Esophagus squamous epithelium (tissue), 5 donors: Measurements from ENCODE around the gene LFNG. TPM values are rescaled to one million over a fixed set of nuclear protein-coding genes. Genes with fewer than 3 reads are reported as not detected.

Experiments
- DNase-seq: peaks from one replicate; lab custom pipeline; 2025; lab: John Stamatoyannopoulos, UW
- H3K27ac ChIP-seq, 4 donors: fragments of 200-600 bp; sonication (generic); one replicate each; pipeline ENCODE4 v1.5.1; 2016 to 2019; ENCODE audit warnings: mild to moderate bottlenecking in 1 of 4
- H3K27me3 ChIP-seq, 4 donors: fragments of 200-600 bp; sonication (generic); 1 replicate in 3 of 4; 2 replicates in 1 of 4; pipeline versions ENCODE4 v1.5.1 to v1.6.0; 2017 to 2021; ENCODE audit warnings: antibody characterized with exemption in 1 of 4
- H3K36me3 ChIP-seq, 3 donors: fragments of 200-600 bp; sonication (generic); one replicate each; pipeline ENCODE4 v1.5.1; 2016 to 2019
- H3K4me1 ChIP-seq, 3 donors: fragments of 200-600 bp; sonication (generic); one replicate each; pipeline ENCODE4 v1.5.1; 2017 to 2019
- H3K4me3 ChIP-seq, 4 donors: fragments of 200-600 bp; sonication (generic); 1 replicate in 3 of 4; 2 replicates in 1 of 4; pipeline ENCODE4 v1.5.1; 2016 to 2019; ENCODE audit warnings: mild to moderate bottlenecking in 2 of 4, moderate library complexity in 1 of 4
- H3K9me3 ChIP-seq, 3 donors: fragments of 200-600 bp; sonication (generic); one replicate each; pipeline ENCODE4 v1.5.1; 2016 to 2019
- POLR2A ChIP-seq, 4 donors: fragments of 450-650 bp; IDR thresholded peaks; one replicate each; pipeline ENCODE4 v1.6.1; 2017; ENCODE audit warnings: antibody characterized with exemption in 4 of 4, mild to moderate bottlenecking in 4 of 4, moderate library complexity in 3 of 4
- WGBS, 2 donors: methylation state at CpG; one replicate each; pipeline ENCODE4 v1.1.5; 2018; 5-methylcytosine and 5-hydroxymethylcytosine counted together
- intact Hi-C: fragments of 100-400 bp; cut with DNase I; formaldehyde crosslinking; loops from one replicate; pipeline ENCODE4 v1.15.0; 2022
- total RNA-seq, 4 donors: library from RNA; depleted of rRNA; stranded (reverse); fragments of >200 nt; gene quantifications; one replicate each; pipeline ENCODE4 v1.1.0, GENCODE V29; 2016
- TF ChIP-seq, protein P1 (sequence below), 6 experiments: fragments of 450-650 bp in 4 of 6; fragments of 200-600 bp in 2 of 6; sonication (generic) in 2 of 6; IDR thresholded peaks; one replicate each; pipeline ENCODE4 v1.5.1; 2016 to 2019; ENCODE audit warnings: antibody characterized with exemption in 6 of 6, mild to moderate bottlenecking in 4 of 6, moderate library complexity in 4 of 6
- donor health status: DM: yes; HTN: yes; CAD: no.

LFNG gene
- total RNA-seq, 4 donors from 2014 or later, result 6.1 to 17.2 (median 11.9) TPM

- Histone ChIP-seq H3K36me3 (no peaks in the 10 kb centered on the region), H3K27me3 (peaks cover 0 to 55% (median under 1%) of the 10 kb centered on the region in 4 donors), H3K4me1 (peaks cover 10 to 30% (median 18%) of the 10 kb centered on the region in 3 donors), H3K9me3 (no peaks in the 10 kb centered on the region), H3K4me3 (no peak overlapping the region), H3K27ac (no peak overlapping the region)
- intact Hi-C loops, result no loop called here
- 69 to 77% methylated on average over 5 to 6 of the region's 6 CpGs for WGBS, 2 donors
- no peak for TF ChIP-seq POLR2A (IDR thresholded peaks at IDR 0.05)
- TF ChIP-seq, protein P1, sequence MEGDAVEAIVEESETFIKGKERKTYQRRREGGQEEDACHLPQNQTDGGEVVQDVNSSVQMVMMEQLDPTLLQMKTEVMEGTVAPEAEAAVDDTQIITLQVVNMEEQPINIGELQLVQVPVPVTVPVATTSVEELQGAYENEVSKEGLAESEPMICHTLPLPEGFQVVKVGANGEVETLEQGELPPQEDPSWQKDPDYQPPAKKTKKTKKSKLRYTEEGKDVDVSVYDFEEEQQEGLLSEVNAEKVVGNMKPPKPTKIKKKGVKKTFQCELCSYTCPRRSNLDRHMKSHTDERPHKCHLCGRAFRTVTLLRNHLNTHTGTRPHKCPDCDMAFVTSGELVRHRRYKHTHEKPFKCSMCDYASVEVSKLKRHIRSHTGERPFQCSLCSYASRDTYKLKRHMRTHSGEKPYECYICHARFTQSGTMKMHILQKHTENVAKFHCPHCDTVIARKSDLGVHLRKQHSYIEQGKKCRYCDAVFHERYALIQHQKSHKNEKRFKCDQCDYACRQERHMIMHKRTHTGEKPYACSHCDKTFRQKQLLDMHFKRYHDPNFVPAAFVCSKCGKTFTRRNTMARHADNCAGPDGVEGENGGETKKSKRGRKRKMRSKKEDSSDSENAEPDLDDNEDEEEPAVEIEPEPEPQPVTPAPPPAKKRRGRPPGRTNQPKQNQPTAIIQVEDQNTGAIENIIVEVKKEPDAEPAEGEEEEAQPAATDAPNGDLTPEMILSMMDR (IDR thresholded peaks at IDR 0.05), result no peak
- no peak for DNase-seq
Measured at GRCh38 chr7:2472739-2473138, 46.8 kb upstream of the LFNG start.

DNA sequence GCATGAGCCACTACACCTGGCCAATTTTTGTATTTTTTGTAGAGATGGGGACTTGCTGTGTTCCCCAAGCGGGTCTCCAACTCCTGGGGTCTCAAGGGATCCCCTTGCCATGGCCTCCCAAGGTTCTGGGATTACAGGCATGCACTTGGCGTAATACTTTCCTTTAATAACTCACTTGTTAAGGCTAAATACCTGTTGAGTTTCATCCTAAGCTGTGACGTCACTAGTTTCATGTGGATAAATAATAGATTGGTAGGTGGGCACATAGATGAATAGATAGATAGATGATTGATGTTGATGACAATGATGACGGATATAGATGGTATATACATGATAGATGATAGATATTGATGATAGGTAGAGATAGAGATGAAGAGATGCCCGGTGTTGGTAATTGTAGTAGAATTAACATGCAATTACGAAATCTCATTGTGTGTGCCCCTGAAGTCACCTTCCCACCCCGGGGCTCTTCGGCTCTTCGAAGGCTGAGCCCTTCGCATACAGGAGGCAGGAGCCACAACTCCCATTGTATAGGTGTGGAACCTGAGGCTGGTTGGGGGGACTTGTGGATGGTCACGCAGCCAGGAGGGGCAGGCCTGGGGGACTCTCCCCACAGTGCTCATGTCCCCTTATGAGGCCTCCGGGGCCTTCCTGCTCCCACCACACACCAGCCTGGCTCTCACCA lies 45.9 kb upstream of the LFNG start:
- 79 to 80% methylated on average over 8 to 11 of the region's 12 CpGs for WGBS, 2 donors
- Histone ChIP-seq H3K4me3 (no peak overlapping the region), H3K36me3 (no peaks in the 10 kb centered on the region), H3K27me3 (peaks cover 0 to 59% (median 1%) of the 10 kb centered on the region in 4 donors), H3K4me1 (peaks cover 17 to 35% (median 27%) of the 10 kb centered on the region in 3 donors), H3K27ac (no peak overlapping the region), H3K9me3 (no peaks in the 10 kb centered on the region)
- no peak for TF ChIP-seq POLR2A (IDR thresholded peaks at IDR 0.05)
- TF ChIP-seq, protein P1 (IDR thresholded peaks at IDR 0.05), result no peak
- DNase-seq, result no peak
- intact Hi-C loops, result no loop called here

DNA sequence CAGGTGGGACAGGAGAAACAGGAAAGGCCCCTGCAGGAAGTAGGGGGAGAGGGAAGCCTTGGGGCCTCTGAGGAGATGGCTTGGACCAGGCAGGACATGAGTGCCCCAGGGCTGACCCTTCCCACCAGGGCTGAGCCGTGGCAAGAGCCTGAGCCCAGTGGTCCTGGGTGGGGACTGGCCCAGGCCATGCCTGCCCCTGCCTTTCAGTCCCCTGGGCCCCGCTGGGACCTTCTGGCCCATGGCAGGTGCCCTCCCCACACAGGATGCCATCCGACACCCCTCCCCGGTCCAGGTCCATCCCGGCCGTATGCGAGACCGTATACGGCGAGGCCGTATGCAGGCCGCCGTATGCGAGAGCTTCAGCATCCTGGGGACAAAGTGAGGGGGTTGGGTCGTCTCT lies 45.4 kb upstream of the LFNG start:
- H3K27me3 ChIP-seq, result peaks cover 0 to 63% (median 1%) of the 10 kb centered on the region in 4 donors
- DNase-seq, result no peak

GRCh38 chr7:2474813-2475677 lies 44.5 kb upstream of the LFNG start:
- 82% methylated on average over 13 of the region's 28 CpGs; no CpG with 5 or more reads in 1 of the 2 donors for WGBS, 2 donors
- Histone ChIP-seq H3K27ac (no peak overlapping the region), H3K36me3 (no peaks in the 10 kb centered on the region), H3K27me3 (peaks cover 0 to 64% (median 1%) of the 10 kb centered on the region in 4 donors), H3K9me3 (no peaks in the 10 kb centered on the region), H3K4me3 (no peak overlapping the region), H3K4me1 (peaks cover 17 to 39% (median 32%) of the 10 kb centered on the region in 3 donors)
- intact Hi-C loops, result no loop called here
- TF ChIP-seq, protein P1 (IDR thresholded peaks at IDR 0.05), result no peak
- no peak for TF ChIP-seq POLR2A (IDR thresholded peaks at IDR 0.05)
- no peak for DNase-seq

More for the DNA sequence above, 45.4 kb upstream of the LFNG start:
- H3K4me1 ChIP-seq, result peaks cover 17 to 38% (median 32%) of the 10 kb centered on the region in 3 donors
- no peak overlapping the region for H3K4me3 ChIP-seq
- H3K9me3 ChIP-seq, result no peaks in the 10 kb centered on the region
- intact Hi-C loops, result no loop called here
- H3K27ac ChIP-seq, result no peak overlapping the region
- H3K36me3 ChIP-seq, result no peaks in the 10 kb centered on the region
- WGBS, 2 donors, result 87 to 100% methylated on average over 1 to 3 of the region's 15 CpGs
- no peak for TF ChIP-seq POLR2A (IDR thresholded peaks at IDR 0.05)
- TF ChIP-seq, protein P1 (IDR thresholded peaks at IDR 0.05), result no peak

- no CpG with 5 or more reads among the region's 18 CpGs for WGBS, 2 donors
- H3K9me3 ChIP-seq, result no peaks in the 10 kb centered on the region
- H3K4me1 ChIP-seq, result peaks cover 17 to 38% (median 32%) of the 10 kb centered on the region in 3 donors
- H3K27me3 ChIP-seq, result peaks cover 0 to 64% (median 1%) of the 10 kb centered on the region in 4 donors
- DNase-seq, result no peak
- no peaks in the 10 kb centered on the region for H3K36me3 ChIP-seq
- no peak overlapping the region for H3K27ac ChIP-seq
- intact Hi-C loops, result no loop called here
- TF ChIP-seq, protein P1 (IDR thresholded peaks at IDR 0.05), result no peak
- TF ChIP-seq POLR2A (IDR thresholded peaks at IDR 0.05), result no peak
- no peak overlapping the region for H3K4me3 ChIP-seq
Measured at GRCh38 chr7:2475678-2476015, 43.9 kb upstream of the LFNG start.
